ENCODE data around the gene C8B.

The C8B gene

GRCh38 chr1:56991576-56991975 lies 25.8 kb upstream of the C8B start:
- peaks cover 7% of the 10 kb centered on the region for H3K4me1 ChIP-seq (ENCODE audit: control insufficient read depth, insufficient read depth, low read length)
- H3K4me3 ChIP-seq (ENCODE audit: low read depth, low read length) = no peak overlapping the region
- H3K9ac ChIP-seq (ENCODE audit: low read depth, low read length) = no peak overlapping the region
- H3K36me3 ChIP-seq (ENCODE audit: control insufficient read depth, insufficient read depth, low read length) = no peaks in the 10 kb centered on the region
- H3K9me3 ChIP-seq (ENCODE audit: control insufficient read depth, insufficient read depth, low read length) = no peaks in the 10 kb centered on the region
- no peaks in the 10 kb centered on the region for H3K27me3 ChIP-seq (ENCODE audit: control insufficient read depth, insufficient read depth, low read length)

GRCh38 chr1:56986397-56986796 lies 20.6 kb upstream of the C8B start:
- Histone ChIP-seq H3K9me3 (ENCODE audit: control insufficient read depth, insufficient read depth, low read length) (no peaks in the 10 kb centered on the region), H3K4me3 (ENCODE audit: low read depth, low read length) (no peak overlapping the region), H3K27me3 (ENCODE audit: control insufficient read depth, insufficient read depth, low read length) (no peaks in the 10 kb centered on the region), H3K4me1 (ENCODE audit: control insufficient read depth, insufficient read depth, low read length) (no peaks in the 10 kb centered on the region), H3K36me3 (ENCODE audit: control insufficient read depth, insufficient read depth, low read length) (no peaks in the 10 kb centered on the region), H3K9ac (ENCODE audit: low read depth, low read length) (no peak overlapping the region)

GRCh38 chr1:56985857-56986256 lies 20.0 kb upstream of the C8B start:
- no peak overlapping the region for H3K4me3 ChIP-seq (ENCODE audit: low read depth, low read length)
- no peaks in the 10 kb centered on the region for H3K27me3 ChIP-seq (ENCODE audit: control insufficient read depth, insufficient read depth, low read length)
- H3K36me3 ChIP-seq (ENCODE audit: control insufficient read depth, insufficient read depth, low read length) = no peaks in the 10 kb centered on the region
- no peak overlapping the region for H3K9ac ChIP-seq (ENCODE audit: low read depth, low read length)
- no peaks in the 10 kb centered on the region for H3K4me1 ChIP-seq (ENCODE audit: control insufficient read depth, insufficient read depth, low read length)
- H3K9me3 ChIP-seq (ENCODE audit: control insufficient read depth, insufficient read depth, low read length) = no peaks in the 10 kb centered on the region

GRCh38 chr1:56983484-56983883 lies 17.7 kb upstream of the C8B start:
- no peaks in the 10 kb centered on the region for H3K9me3 ChIP-seq (ENCODE audit: control insufficient read depth, insufficient read depth, low read length)
- no peak overlapping the region for H3K9ac ChIP-seq (ENCODE audit: low read depth, low read length)
- H3K36me3 ChIP-seq (ENCODE audit: control insufficient read depth, insufficient read depth, low read length) = no peaks in the 10 kb centered on the region
- no peaks in the 10 kb centered on the region for H3K27me3 ChIP-seq (ENCODE audit: control insufficient read depth, insufficient read depth, low read length)
- no peaks in the 10 kb centered on the region for H3K4me1 ChIP-seq (ENCODE audit: control insufficient read depth, insufficient read depth, low read length)
- no peak overlapping the region for H3K4me3 ChIP-seq (ENCODE audit: low read depth, low read length)

GRCh38 chr1:56979986-56980755 lies 14.4 kb upstream of the C8B start:
- H3K9me3 ChIP-seq (ENCODE audit: control insufficient read depth, insufficient read depth, low read length) = no peaks in the 10 kb centered on the region
- H3K4me1 ChIP-seq (ENCODE audit: control insufficient read depth, insufficient read depth, low read length) = no peaks in the 10 kb centered on the region
- no peaks in the 10 kb centered on the region for H3K27me3 ChIP-seq (ENCODE audit: control insufficient read depth, insufficient read depth, low read length)
- no peak overlapping the region for H3K9ac ChIP-seq (ENCODE audit: low read depth, low read length)
- H3K4me3 ChIP-seq (ENCODE audit: low read depth, low read length) = no peak overlapping the region
- H3K36me3 ChIP-seq (ENCODE audit: control insufficient read depth, insufficient read depth, low read length) = no peaks in the 10 kb centered on the region

GRCh38 chr1:56978819-56979218 lies 13.0 kb upstream of the C8B start:
- H3K9me3 ChIP-seq (ENCODE audit: control insufficient read depth, insufficient read depth, low read length) = no peaks in the 10 kb centered on the region

GRCh38 chr1:56977910-56978309 lies 12.1 kb upstream of the C8B start:
- Histone ChIP-seq H3K4me1 (ENCODE audit: control insufficient read depth, insufficient read depth, low read length) (no peaks in the 10 kb centered on the region), H3K27me3 (ENCODE audit: control insufficient read depth, insufficient read depth, low read length) (no peaks in the 10 kb centered on the region), H3K9me3 (ENCODE audit: control insufficient read depth, insufficient read depth, low read length) (no peaks in the 10 kb centered on the region)

More at GRCh38 chr1:56978819-56979218, 13.0 kb upstream of the C8B start:
- Histone ChIP-seq H3K9ac (ENCODE audit: low read depth, low read length) (no peak overlapping the region), H3K4me3 (ENCODE audit: low read depth, low read length) (no peak overlapping the region), H3K36me3 (ENCODE audit: control insufficient read depth, insufficient read depth, low read length) (no peaks in the 10 kb centered on the region), H3K4me1 (ENCODE audit: control insufficient read depth, insufficient read depth, low read length) (no peaks in the 10 kb centered on the region), H3K27me3 (ENCODE audit: control insufficient read depth, insufficient read depth, low read length) (no peaks in the 10 kb centered on the region)

GRCh38 chr1:56975446-56975845 lies 9.6 kb upstream of the C8B start:
- Histone ChIP-seq H3K4me1 (ENCODE audit: control insufficient read depth, insufficient read depth, low read length) (no peaks in the 10 kb centered on the region), H3K9ac (ENCODE audit: low read depth, low read length) (no peak overlapping the region), H3K9me3 (ENCODE audit: control insufficient read depth, insufficient read depth, low read length) (no peaks in the 10 kb centered on the region)

More at GRCh38 chr1:56977910-56978309, 12.1 kb upstream of the C8B start:
- H3K36me3 ChIP-seq (ENCODE audit: control insufficient read depth, insufficient read depth, low read length) = no peaks in the 10 kb centered on the region
- H3K4me3 ChIP-seq (ENCODE audit: low read depth, low read length) = no peak overlapping the region
- no peak overlapping the region for H3K9ac ChIP-seq (ENCODE audit: low read depth, low read length)

GRCh38 chr1:56973923-56974742 lies 8.3 kb upstream of the C8B start:
- Histone ChIP-seq H3K9me3 (ENCODE audit: control insufficient read depth, insufficient read depth, low read length) (no peaks in the 10 kb centered on the region), H3K4me1 (ENCODE audit: control insufficient read depth, insufficient read depth, low read length) (no peaks in the 10 kb centered on the region), H3K9ac (ENCODE audit: low read depth, low read length) (no peak overlapping the region), H3K36me3 (ENCODE audit: control insufficient read depth, insufficient read depth, low read length) (no peaks in the 10 kb centered on the region), H3K4me3 (ENCODE audit: low read depth, low read length) (no peak overlapping the region), H3K27me3 (ENCODE audit: control insufficient read depth, insufficient read depth, low read length) (no peaks in the 10 kb centered on the region)

More at GRCh38 chr1:56975446-56975845, 9.6 kb upstream of the C8B start:
- Histone ChIP-seq H3K36me3 (ENCODE audit: control insufficient read depth, insufficient read depth, low read length) (no peaks in the 10 kb centered on the region), H3K27me3 (ENCODE audit: control insufficient read depth, insufficient read depth, low read length) (no peaks in the 10 kb centered on the region), H3K4me3 (ENCODE audit: low read depth, low read length) (no peak overlapping the region)

GRCh38 chr1:56972976-56973375 lies 7.2 kb upstream of the C8B start:
- Histone ChIP-seq H3K9me3 (ENCODE audit: control insufficient read depth, insufficient read depth, low read length) (no peaks in the 10 kb centered on the region), H3K4me1 (ENCODE audit: control insufficient read depth, insufficient read depth, low read length) (no peaks in the 10 kb centered on the region), H3K9ac (ENCODE audit: low read depth, low read length) (no peak overlapping the region), H3K27me3 (ENCODE audit: control insufficient read depth, insufficient read depth, low read length) (no peaks in the 10 kb centered on the region), H3K4me3 (ENCODE audit: low read depth, low read length) (no peak overlapping the region), H3K36me3 (ENCODE audit: control insufficient read depth, insufficient read depth, low read length) (no peaks in the 10 kb centered on the region)

- Histone ChIP-seq H3K4me3 (ENCODE audit: low read depth, low read length) (no peak overlapping the region), H3K27me3 (ENCODE audit: control insufficient read depth, insufficient read depth, low read length) (no peaks in the 10 kb centered on the region), H3K4me1 (ENCODE audit: control insufficient read depth, insufficient read depth, low read length) (no peaks in the 10 kb centered on the region), H3K9me3 (ENCODE audit: control insufficient read depth, insufficient read depth, low read length) (no peaks in the 10 kb centered on the region), H3K36me3 (ENCODE audit: control insufficient read depth, insufficient read depth, low read length) (no peaks in the 10 kb centered on the region), H3K9ac (ENCODE audit: low read depth, low read length) (no peak overlapping the region)
Measured at GRCh38 chr1:56970280-56970679, 4.5 kb upstream of the C8B start.
